Mammary microvascular endothelial cell (primary cell): ENCODE data around the gene ZNF384. TPM values are rescaled to one million over a fixed set of nuclear protein-coding genes. Genes with fewer than 3 reads are reported as not detected.

Source experiments
- total RNA-seq: library from RNA; depleted of rRNA; stranded (reverse); fragments of >200 nt; gene quantifications from 2 replicates; pipeline ENCODE4 v1.2.3, GENCODE V29; 2015

The ZNF384 gene
- 14.1 and 27.2 TPM in 2 replicates for total RNA-seq

DNA sequence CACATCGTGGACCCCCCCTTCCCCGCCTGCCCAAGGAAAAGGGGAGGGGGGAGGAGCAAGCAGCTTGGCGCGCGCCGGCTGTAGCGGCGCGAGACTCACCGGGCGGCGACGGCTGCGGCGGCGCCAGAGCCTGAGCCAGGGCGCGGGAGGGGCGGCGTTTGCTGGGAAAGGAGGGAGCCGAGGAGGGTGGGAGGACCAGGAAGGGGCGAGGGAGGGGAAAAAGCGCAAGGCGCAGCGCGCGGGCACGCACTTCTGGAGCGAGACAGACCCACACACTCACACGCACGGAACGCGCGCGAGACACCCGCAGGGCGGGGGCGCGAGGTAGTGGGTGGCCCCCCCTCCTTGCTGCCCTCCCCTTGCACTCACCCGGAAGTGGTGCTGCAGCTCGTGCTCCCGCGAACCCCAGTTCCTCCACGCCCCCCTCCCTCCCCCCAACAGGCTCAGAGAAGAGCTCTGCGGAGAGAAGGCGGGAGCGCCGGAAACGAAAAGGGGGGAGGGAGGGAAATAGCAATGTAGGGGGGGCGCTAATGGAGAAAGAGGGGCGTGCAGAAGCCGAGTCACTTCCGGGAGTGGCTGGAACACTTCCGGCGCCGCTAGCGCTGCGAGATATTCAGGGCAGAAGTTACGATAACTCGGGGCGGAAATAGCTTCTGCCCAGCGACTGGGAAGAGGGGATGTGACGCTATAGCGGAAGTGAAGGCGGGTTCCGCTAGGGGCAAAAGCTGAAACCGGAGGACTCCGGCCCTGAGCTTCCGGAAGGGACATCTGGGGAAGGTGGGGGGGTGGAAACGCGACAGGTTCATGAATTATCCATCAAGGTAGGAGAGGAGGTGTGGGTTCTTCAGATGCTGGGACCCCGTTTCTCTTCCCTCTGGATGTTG lies at the start of gene ZNF384:
TSS of gene ZNF384 (minus strand) at position 377 of the 884 bp plus-strand sequence. CDS start 9,855 bp downstream, outside the sequence.

DNA sequence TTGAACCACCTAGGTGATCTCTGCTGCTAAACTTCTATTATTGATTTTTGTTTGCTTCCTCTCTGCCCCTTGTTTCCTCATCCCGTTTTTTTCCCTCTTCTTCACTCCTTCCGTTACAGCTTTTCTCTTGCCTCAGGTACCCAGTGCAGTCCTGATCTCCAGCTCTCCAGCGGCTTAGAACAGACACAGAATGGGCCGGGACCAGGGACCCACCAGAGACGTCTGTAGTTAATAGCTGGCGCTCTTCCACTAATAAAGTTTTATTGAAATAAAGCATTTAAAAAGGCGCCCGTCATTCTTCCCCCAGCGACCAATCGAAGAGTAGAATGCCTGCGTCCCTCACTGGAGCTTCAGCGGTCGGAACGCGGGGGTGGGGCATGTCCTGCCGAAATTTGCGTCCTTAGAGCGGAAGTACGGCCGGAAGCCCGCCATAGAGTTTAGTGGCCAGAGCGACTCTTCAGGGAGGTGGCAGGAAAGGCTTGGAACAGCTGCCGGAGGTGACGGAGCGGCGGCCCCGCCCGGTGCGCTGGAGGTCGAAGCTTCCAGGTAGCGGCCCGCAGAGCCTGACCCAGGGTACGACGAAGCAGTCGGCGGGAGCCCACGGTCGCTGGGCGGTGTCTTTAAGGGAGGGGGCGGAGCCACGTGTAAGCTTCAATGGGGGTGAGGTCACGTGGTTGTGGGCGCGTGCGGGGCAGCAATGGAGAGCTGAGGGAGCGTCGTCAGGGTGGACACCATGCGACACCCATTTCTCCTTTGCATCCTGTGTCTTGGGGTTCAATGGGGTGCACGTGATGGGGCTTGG lies 34.6 kb upstream of the ZNF384 start, which contains the start of gene COPS7A:
TSS of gene COPS7A (plus strand) at position 440 of the 802 bp plus-strand sequence. CDS start 611 bp downstream, outside the sequence.

DNA sequence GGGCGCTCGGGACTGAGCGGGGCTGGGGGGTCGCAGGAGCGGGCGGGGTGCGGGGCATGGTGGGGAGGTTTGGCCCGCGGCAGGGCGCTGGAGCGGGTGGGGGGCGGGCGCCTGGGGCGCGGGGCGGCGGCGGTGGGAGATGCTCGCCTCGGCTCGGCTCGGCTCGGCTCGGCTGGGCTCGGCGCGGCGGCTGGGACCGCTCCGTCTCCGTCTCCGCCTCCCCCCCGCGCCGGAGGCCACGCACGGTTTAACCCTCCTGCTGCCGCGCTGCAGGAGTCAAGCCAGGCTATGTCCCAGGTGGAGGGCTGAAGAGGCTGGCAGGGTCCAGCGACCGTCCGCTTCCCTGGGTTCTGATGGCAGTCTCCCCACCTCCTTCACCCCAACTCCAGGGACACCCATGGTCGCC lies 11.5 kb upstream of the ZNF384 start, which contains the start of gene PIANP:
TSS of gene PIANP (minus strand) at position 170 of the 406 bp plus-strand sequence. CDS start 2,754 bp downstream, outside the sequence.

DNA sequence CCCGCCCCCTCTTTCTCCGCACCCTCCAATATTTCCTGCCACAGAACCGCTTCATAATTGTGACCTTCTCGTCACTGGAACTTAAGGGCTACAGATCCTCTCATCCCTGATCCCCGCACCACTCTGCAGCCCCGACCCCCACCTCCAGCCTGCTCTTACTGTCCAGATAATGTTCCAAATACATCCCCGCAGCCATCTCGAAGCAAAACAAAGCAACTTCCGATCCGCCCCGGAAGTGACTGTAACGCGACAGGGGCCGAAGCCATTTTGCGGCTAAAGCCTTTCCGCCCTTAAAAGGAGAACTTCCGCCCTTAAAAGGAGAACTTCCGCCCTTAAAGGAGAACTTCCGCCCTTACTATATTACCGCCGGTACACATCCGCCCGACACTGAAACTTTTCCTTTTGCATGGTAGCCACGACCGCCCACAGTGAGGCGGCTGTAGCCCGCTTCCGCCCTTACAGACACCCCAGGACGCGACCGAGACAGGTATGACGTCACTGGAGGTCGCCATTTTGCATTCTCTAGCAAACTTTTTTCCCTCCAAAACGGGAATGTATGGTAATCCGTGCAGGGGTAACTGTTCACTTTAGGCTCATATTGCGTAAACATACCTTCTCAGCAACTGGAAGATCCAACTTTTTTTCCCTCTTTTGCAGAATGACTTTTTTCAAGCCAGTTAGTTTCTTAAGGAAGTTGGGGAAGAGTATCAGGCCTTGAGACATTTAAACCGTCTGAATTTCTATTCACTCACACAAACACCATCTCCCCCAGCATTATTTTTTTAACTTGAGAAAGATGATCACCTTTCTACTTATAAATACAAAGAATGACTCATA lies 26.1 kb downstream of the ZNF384 start, which contains the start of gene ING4:
TSS of gene ING4 (minus strand) at position 214 of the 837 bp plus-strand sequence. CDS start at position 196, 18 bp downstream.

DNA sequence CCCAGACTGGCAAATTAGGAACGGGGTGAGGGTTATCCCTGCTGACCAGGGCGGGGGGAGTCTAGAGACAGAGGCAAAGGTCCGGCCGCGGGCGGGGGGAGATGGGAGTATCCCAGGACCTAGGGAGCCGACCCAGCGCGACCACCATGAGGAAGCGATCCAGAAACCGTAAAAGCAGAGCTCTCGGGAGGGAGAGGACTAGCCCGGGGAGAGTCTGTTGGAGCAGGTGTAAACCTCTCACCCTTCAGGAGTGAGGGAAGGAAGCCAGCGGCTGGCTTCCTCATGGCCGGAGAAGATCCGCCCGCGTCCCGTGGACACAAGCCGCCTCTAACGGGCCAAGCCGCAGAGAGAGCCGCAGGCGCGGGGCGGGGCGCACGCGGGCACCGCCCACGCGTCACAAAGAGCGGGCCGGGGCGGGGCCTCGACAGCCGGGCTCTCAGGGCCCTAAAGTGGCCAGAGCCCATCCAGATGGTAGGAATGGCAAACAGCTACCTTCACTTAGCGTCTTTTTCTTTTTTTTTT lies 42.0 kb downstream of the ZNF384 start, which contains the start of gene ACRBP:
TSS of gene ACRBP (minus strand) at position 350 of the 522 bp plus-strand sequence. CDS start at position 284, 66 bp downstream.

DNA sequence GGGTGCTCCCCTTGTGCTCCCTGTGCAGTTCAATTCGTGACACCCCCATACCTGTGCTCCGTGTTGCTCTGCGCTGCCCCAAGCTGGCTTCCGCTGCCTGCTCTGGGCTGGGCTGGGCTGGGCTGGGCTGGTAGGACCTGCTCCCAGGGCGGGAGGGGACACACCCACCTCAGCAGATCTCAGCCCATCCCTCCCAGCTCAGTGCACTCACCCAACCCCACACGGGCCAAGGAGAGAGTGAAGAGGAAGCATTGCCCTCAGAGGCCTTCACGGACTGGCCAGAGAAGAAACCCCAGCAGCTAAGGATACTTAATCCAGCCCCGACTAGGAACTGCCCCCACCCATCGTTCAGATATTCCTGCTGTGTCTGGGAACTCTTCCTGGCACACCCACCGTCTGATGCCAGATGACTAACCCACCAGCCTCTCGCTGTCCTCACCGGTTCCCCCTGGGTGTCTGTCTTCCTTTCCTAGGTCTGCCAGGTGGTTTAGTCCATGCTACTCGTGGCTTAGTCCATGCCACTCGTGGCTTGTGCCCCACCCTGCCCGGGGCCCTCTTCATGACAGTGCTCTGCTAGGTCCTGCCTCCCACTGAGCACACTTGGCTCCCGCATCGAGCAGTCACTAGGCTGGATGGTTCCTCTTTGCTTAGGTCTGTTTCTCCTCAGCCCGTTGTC lies 53.2 kb downstream of the ZNF384 start, which contains the start of gene LPAR5:
TSS of gene LPAR5 (minus strand) at position 104 of the 676 bp plus-strand sequence. CDS start 14,711 bp downstream, outside the sequence.

Other genes with a start within 250 kb of the ZNF384 start
- not detected in 2 replicates for gene CD27, start 244.4 kb downstream of the ZNF384 start, total RNA-seq
- 11.3 and 17.1 TPM in 2 replicates for gene TAPBPL, start 237.3 kb downstream of the ZNF384 start, total RNA-seq
- 3.8 and 5.5 TPM in 2 replicates for gene VAMP1, start 218.7 kb downstream of the ZNF384 start, total RNA-seq
- gene MRPL51, start 196.1 kb downstream of the ZNF384 start, total RNA-seq, result 121 and 125 TPM in 2 replicates
- 115 and 480 TPM in 2 replicates for gene NCAPD2, start 195.3 kb downstream of the ZNF384 start, total RNA-seq
- gene GAPDH, start 154.9 kb downstream of the ZNF384 start, total RNA-seq, result 5,926 and 6,362 TPM in 2 replicates
- gene IFFO1, start 133.3 kb downstream of the ZNF384 start, total RNA-seq, result 17.0 and 17.5 TPM in 2 replicates
- 37.8 and 44.9 TPM in 2 replicates for gene NOP2, start 121.1 kb downstream of the ZNF384 start, total RNA-seq
- gene CHD4, start 82.0 kb downstream of the ZNF384 start, total RNA-seq, result 168 and 192 TPM in 2 replicates
- gene LPAR5, start 53.4 kb downstream of the ZNF384 start, total RNA-seq, result not detected in 2 replicates
- gene ACRBP, start 41.9 kb downstream of the ZNF384 start, total RNA-seq, result 0.27 and 0.84 TPM in 2 replicates
- 21.2 and 25.4 TPM in 2 replicates for gene ING4, start 26.3 kb downstream of the ZNF384 start, total RNA-seq
- gene PIANP, start 11.4 kb upstream of the ZNF384 start, total RNA-seq, result not detected in 2 replicates
- gene COPS7A, start 34.7 kb upstream of the ZNF384 start, total RNA-seq, result 68.9 and 69.7 TPM in 2 replicates
- 165 and 177 TPM in 2 replicates for gene MLF2, start 63.8 kb upstream of the ZNF384 start, total RNA-seq
- gene PTMS, start 77.0 kb upstream of the ZNF384 start, total RNA-seq, result 164 and 173 TPM in 2 replicates
- gene LAG3, start 83.1 kb upstream of the ZNF384 start, total RNA-seq, result 0.13 TPM in 1 of 2 replicates, not detected in the other
- gene CD4, start 100.2 kb upstream of the ZNF384 start, total RNA-seq, result not detected in 2 replicates
- gene GPR162, start 132.4 kb upstream of the ZNF384 start, total RNA-seq, result 0.30 and 0.80 TPM in 2 replicates
- gene P3H3, start 139.0 kb upstream of the ZNF384 start, total RNA-seq, result 7.5 and 8.8 TPM in 2 replicates
- gene GNB3, start 151.6 kb upstream of the ZNF384 start, total RNA-seq, result 0.10 and 0.20 TPM in 2 replicates
- 55.0 and 56.9 TPM in 2 replicates for gene CDCA3, start 161.9 kb upstream of the ZNF384 start, total RNA-seq
- gene USP5, start 162.8 kb upstream of the ZNF384 start, total RNA-seq, result 80.9 and 87.7 TPM in 2 replicates
- 1,010 and 1,150 TPM in 2 replicates for gene TPI1, start 178.2 kb upstream of the ZNF384 start, total RNA-seq
- 3.2 and 3.9 TPM in 2 replicates for gene SPSB2, start 183.9 kb upstream of the ZNF384 start, total RNA-seq
- gene LRRC23, start 215.4 kb upstream of the ZNF384 start, total RNA-seq, result 2.8 and 7.1 TPM in 2 replicates
- 6.2 and 6.9 TPM in 2 replicates for gene ENO2, start 225.2 kb upstream of the ZNF384 start, total RNA-seq
- gene ATN1, start 238.6 kb upstream of the ZNF384 start, total RNA-seq, result 12.5 and 17.1 TPM in 2 replicates